Transverse colon (tissue), 4 donors: ENCODE data around the gene PRKCA. TPM values are rescaled to one million over a fixed set of nuclear protein-coding genes. Genes with fewer than 3 reads are reported as not detected.
A peak's percentile ranks its signal among the peaks of the same experiment; 100 is the strongest.
"Not testable (repeated sequence)": the region's sequence is repeated elsewhere in the genome, so short reads cannot be mapped to it uniquely, and the experiment has no call there.

Experiments used
- DNase-seq: peaks from one replicate; pipeline ENCODE4 v3.0.0-alpha.2; 2019
- H3K27ac ChIP-seq, 4 donors: fragments of 200-600 bp; sonication (generic); 2 replicates each; pipeline ENCODE4 v1.5.1; 2016 to 2018; ENCODE audit warnings: inconsistent platforms in 4 of 4
- H3K27me3 ChIP-seq: fragments of 200-600 bp; sonication (generic); 2 replicates; pipeline ENCODE4 v1.5.1; 2017; ENCODE audit warnings: inconsistent platforms
- H3K36me3 ChIP-seq, 4 donors: fragments of 200-600 bp; sonication (generic); 2 replicates each; pipeline ENCODE4 v1.5.1; 2017 to 2019; ENCODE audit warnings: inconsistent platforms in 4 of 4
- H3K4me1 ChIP-seq, 4 donors: fragments of 200-600 bp; sonication (generic); 2 replicates each; pipeline ENCODE4 v1.5.1; 2017 to 2020; ENCODE audit warnings: inconsistent platforms in 4 of 4
- H3K4me3 ChIP-seq, 4 donors: fragments of 200-600 bp; sonication (generic); 1 replicate in 1 of 4; 2 replicates in 3 of 4; pipeline versions ENCODE4 v1.5.1 to v1.6.1; 2017 to 2019; ENCODE audit warnings: inconsistent platforms in 4 of 4
- H3K9me3 ChIP-seq, 2 donors: fragments of 200-600 bp; sonication (generic); 2 replicates each; pipeline ENCODE4 v1.5.1; 2017 to 2019; ENCODE audit warnings: inconsistent platforms in 2 of 2
- CTCF ChIP-seq, 5 experiments: fragments of 200-600 bp in 3 of 5; fragments of 450-650 bp in 2 of 5; sonication (generic) in 3 of 5; IDR thresholded peaks; 1 replicate in 2 of 5; 2 replicates in 3 of 5; pipeline ENCODE4 v1.5.1; 2016 to 2017; ENCODE audit warnings: antibody characterized with exemption in 5 of 5, inconsistent platforms in 3 of 5, mild to moderate bottlenecking in 2 of 5, moderate library complexity in 1 of 5
- EP300 ChIP-seq: sonication (generic); formaldehyde crosslinking; IDR thresholded peaks from one replicate; pipeline ENCODE4 v1.6.1; 2017; ENCODE audit warnings: antibody characterized with exemption, low read depth
- POLR2A ChIP-seq: fragments of 450-650 bp; IDR thresholded peaks from one replicate; pipeline ENCODE4 v1.6.1; 2016; ENCODE audit warnings: antibody characterized with exemption, mild to moderate bottlenecking, moderate library complexity
- POLR2AphosphoS5 ChIP-seq, 3 donors: sonication (generic); formaldehyde crosslinking; IDR thresholded peaks; one replicate each; pipeline ENCODE4 v1.6.1; 2016; ENCODE audit warnings: antibody characterized with exemption in 3 of 3
- WGBS, 2 donors: methylation state at CpG; one replicate each; pipeline ENCODE4 v1.1.5; 2018; ENCODE audit warnings: low coverage in 1 of 2; 5-methylcytosine and 5-hydroxymethylcytosine counted together
- in situ Hi-C, 4 donors: fragments of 200-750 bp; cut with MboI; loops; one replicate each; pipeline versions ENCODE4 v1.15.0 to v1.15.1; 2017; ENCODE audit warnings: low sequenced_read_pairs in 3 of 4, low pct_ligation_motif_present in 1 of 4, low pct_unique_long_range_greater_than_20kb in 1 of 4
- intact Hi-C: fragments of 100-400 bp; cut with DNase I; formaldehyde crosslinking; loops from one replicate; pipeline ENCODE4 v1.15.1; 2023; ENCODE audit warnings: low total_unique reads
- total RNA-seq, 4 donors: library from RNA; depleted of rRNA; stranded (reverse); fragments of >200 nt; gene quantifications; one replicate each; pipeline ENCODE4 v1.1.0, GENCODE V29; 2016

Gene PRKCA
- total RNA-seq, 4 donors from 2014 or later = 16.1 to 49.7 (median 31.7) TPM

GRCh38 chr17:66720567-66720966 is 418.2 kb downstream of the PRKCA start:
- no peak for DNase-seq
- TF ChIP-seq POLR2A (no peak), POLR2AphosphoS5 (IDR thresholded peaks at IDR 0.05) (no peak), EP300 (no peak), CTCF (IDR thresholded peaks at IDR 0.05) (no peak)
- no peak overlapping the region for H3K27ac ChIP-seq
- intact Hi-C loops = no loop called here
- H3K9me3 ChIP-seq = no peaks in the 10 kb centered on the region
- in situ Hi-C loops = no loop called here
- H3K4me1 ChIP-seq = peaks cover 17 to 29% (median 23%) of the 10 kb centered on the region in 4 donors
- H3K27me3 ChIP-seq = no peaks in the 10 kb centered on the region
- H3K36me3 ChIP-seq = no peaks in the 10 kb centered on the region
- no peak overlapping the region for H3K4me3 ChIP-seq
- 81 to 94% methylated on average over 5 of the region's 5 CpGs for WGBS, 2 donors

- no peak for DNase-seq
- Histone ChIP-seq H3K27ac (no peak overlapping the region), H3K27me3 (no peaks in the 10 kb centered on the region), H3K4me1 (peaks cover 20 to 25% (median 22%) of the 10 kb centered on the region in 4 donors), H3K4me3 (no peak overlapping the region), H3K9me3 (no peaks in the 10 kb centered on the region), H3K36me3 (no peaks in the 10 kb centered on the region)
- WGBS, 2 donors = 83 to 95% methylated on average over 2 of the region's 2 CpGs
- intact Hi-C loops (no loop called here), in situ Hi-C loops (no loop called here)
- no peak for TF ChIP-seq EP300
Measured at GRCh38 chr17:66722341-66722740, 419.9 kb downstream of the PRKCA start.

- in situ Hi-C loops = loop anchor here in 1 of 4 donors (25.0 kb wide), 2 partner anchors 438 to 588 kb away; no protein-coding TSS in a partner anchor
- H3K4me1 ChIP-seq = peaks cover 20 to 30% (median 25%) of the 10 kb centered on the region in 4 donors
- no peaks in the 10 kb centered on the region for H3K9me3 ChIP-seq
- WGBS, 2 donors = 18% methylated on average over 4 to 5 of the region's 5 CpGs
- H3K4me3 ChIP-seq = no peak overlapping the region
- H3K27me3 ChIP-seq = no peaks in the 10 kb centered on the region
- no peak for DNase-seq
- TF ChIP-seq POLR2AphosphoS5 (IDR thresholded peaks at IDR 0.05) = no peak
- no peak for TF ChIP-seq EP300
- TF ChIP-seq CTCF (IDR thresholded peaks at IDR 0.05) = no peak
- TF ChIP-seq POLR2A = no peak
- H3K27ac ChIP-seq = peak overlapping the region; percentile 38 to 78 (median 58)
- intact Hi-C loops = no loop called here
- H3K36me3 ChIP-seq = no peaks in the 10 kb centered on the region
Measured at GRCh38 chr17:66724581-66725341, 422.3 kb downstream of the PRKCA start.

GRCh38 chr17:66725438-66725837 is 423.0 kb downstream of the PRKCA start:
- in situ Hi-C loops = loop anchor here in 1 of 4 donors (25.0 kb wide), 2 partner anchors 437 to 587 kb away; no protein-coding TSS in a partner anchor
- Histone ChIP-seq H3K4me1 (peaks cover 20 to 30% (median 25%) of the 10 kb centered on the region in 4 donors), H3K27ac (peak overlapping the region; percentile 38 to 78 (median 58))
- H3K27me3 ChIP-seq, H3K36me3 ChIP-seq, DNase-seq, intact Hi-C loops, H3K4me3 ChIP-seq, H3K9me3 ChIP-seq: not testable (repeated sequence)
- WGBS, 2 donors = 33 to 57% methylated on average over 2 to 4 of the region's 4 CpGs

GRCh38 chr17:66725956-66726355 is 423.5 kb downstream of the PRKCA start:
- WGBS, 2 donors = 76 to 85% methylated on average over 4 to 10 of the region's 10 CpGs

More at GRCh38 chr17:66725956-66726355, 423.5 kb downstream of the PRKCA start:
- H3K4me1 ChIP-seq = peaks cover 20 to 30% (median 25%) of the 10 kb centered on the region in 4 donors
- no peaks in the 10 kb centered on the region for H3K36me3 ChIP-seq
- no peak for DNase-seq
- H3K4me3 ChIP-seq = no peak overlapping the region
- intact Hi-C loops (no loop called here), in situ Hi-C loops (loop anchor here in 1 of 4 donors (25.0 kb wide), 2 partner anchors 436 to 586 kb away; no protein-coding TSS in a partner anchor)
- TF ChIP-seq CTCF (IDR thresholded peaks at IDR 0.05) = no peak
- no peaks in the 10 kb centered on the region for H3K9me3 ChIP-seq
- no peaks in the 10 kb centered on the region for H3K27me3 ChIP-seq
- peak overlapping the region in 1 of 4 donors; percentile 78 for H3K27ac ChIP-seq
